ENCODE data around the gene SUN1. TPM values are rescaled to one million over a fixed set of nuclear protein-coding genes. Genes with fewer than 3 reads are reported as not detected.

Gene SUN1
- total RNA-seq, 4 donors from 2014 or later, result 78.0 to 113 (median 105) TPM

GRCh38 chr7:901388-902154 lies 69.3 kb downstream of the SUN1 start:
- peaks cover 0 to 9% (median 0%) of the 10 kb centered on the region in 4 donors for H3K27me3 ChIP-seq
- H3K4me1 ChIP-seq, result peaks cover 11 to 37% (median 13%) of the 10 kb centered on the region in 3 donors
- no peak overlapping the region for H3K4me3 ChIP-seq
- intact Hi-C loops (cut with DNase I), result no loop called here
- WGBS, 2 donors, result 0 to 27% methylated on average over 1 to 3 of the region's 24 CpGs
- peak overlapping the region in 1 of 4 donors; percentile 17 for H3K27ac ChIP-seq
- TF ChIP-seq POLR2A (IDR thresholded peaks at IDR 0.05), result no peak
- TF ChIP-seq CTCF (IDR thresholded peaks at IDR 0.05), result no peak
- H3K9me3 ChIP-seq, result no peaks in the 10 kb centered on the region
- H3K36me3 ChIP-seq, result peaks cover 5 to 29% (median 9%) of the 10 kb centered on the region in 3 donors
- no peak for DNase-seq

- TF ChIP-seq POLR2A (IDR thresholded peaks at IDR 0.05) (no peak), CTCF (IDR thresholded peaks at IDR 0.05) (no peak)
- WGBS, 2 donors, result 72 to 83% methylated on average over 7 to 19 of the region's 22 CpGs
- peaks cover 10 to 28% (median 11%) of the 10 kb centered on the region in 3 donors for H3K4me1 ChIP-seq
- H3K27ac ChIP-seq, result no peak overlapping the region
- no peak for DNase-seq
- peaks cover 0 to 9% (median 0%) of the 10 kb centered on the region in 4 donors for H3K27me3 ChIP-seq
- no peak overlapping the region for H3K4me3 ChIP-seq
- H3K9me3 ChIP-seq, result no peaks in the 10 kb centered on the region
- intact Hi-C loops (cut with DNase I), result no loop called here
- H3K36me3 ChIP-seq, result peaks cover 0 to 15% (median 0%) of the 10 kb centered on the region in 3 donors
Observed at GRCh38 chr7:902996-903395, 70.7 kb downstream of the SUN1 start.

GRCh38 chr7:903921-904755 lies 71.9 kb downstream of the SUN1 start:
- H3K4me3 ChIP-seq, result no peak overlapping the region
- TF ChIP-seq CTCF (IDR thresholded peaks at IDR 0.05) (no peak), POLR2A (IDR thresholded peaks at IDR 0.05) (no peak)

GRCh38 chr7:904847-905246 lies 72.6 kb downstream of the SUN1 start:
- Histone ChIP-seq H3K4me1 (peaks cover 10 to 34% (median 14%) of the 10 kb centered on the region in 3 donors), H3K36me3 (no peaks in the 10 kb centered on the region), H3K27me3 (peaks cover 0 to 9% (median 0%) of the 10 kb centered on the region in 4 donors), H3K9me3 (no peaks in the 10 kb centered on the region), H3K27ac (no peak overlapping the region), H3K4me3 (no peak overlapping the region)
- TF ChIP-seq POLR2A (IDR thresholded peaks at IDR 0.05) (no peak), CTCF (IDR thresholded peaks at IDR 0.05) (no peak)
- intact Hi-C loops (cut with DNase I), result no loop called here
- WGBS, 2 donors, result 73 to 90% methylated on average over 3 to 12 of the region's 20 CpGs
- no peak for DNase-seq

More at GRCh38 chr7:903921-904755, 71.9 kb downstream of the SUN1 start:
- Histone ChIP-seq H3K9me3 (no peaks in the 10 kb centered on the region), H3K27me3 (peaks cover 0 to 9% (median 0%) of the 10 kb centered on the region in 4 donors), H3K27ac (no peak overlapping the region), H3K36me3 (peaks cover 0 to 3% (median 0%) of the 10 kb centered on the region in 3 donors), H3K4me1 (peaks cover 10 to 27% (median 11%) of the 10 kb centered on the region in 3 donors)
- no peak for DNase-seq
- intact Hi-C loops (cut with DNase I), result no loop called here
- WGBS, 2 donors, result 81 to 98% methylated on average over 9 to 13 of the region's 37 CpGs

- H3K4me1 ChIP-seq, result peaks cover 0 to 24% (median 5%) of the 10 kb centered on the region in 3 donors
- WGBS, 2 donors, result 74 to 78% methylated on average over 5 to 10 of the region's 10 CpGs
- H3K27me3 ChIP-seq, result peaks cover 0 to 9% (median 0%) of the 10 kb centered on the region in 4 donors
- H3K36me3 ChIP-seq, result no peaks in the 10 kb centered on the region
- H3K4me3 ChIP-seq, result no peak overlapping the region
- no peak overlapping the region for H3K27ac ChIP-seq
- intact Hi-C loops (cut with DNase I), result no loop called here
- TF ChIP-seq CTCF (IDR thresholded peaks at IDR 0.05) (no peak), POLR2A (IDR thresholded peaks at IDR 0.05) (no peak)
- no peaks in the 10 kb centered on the region for H3K9me3 ChIP-seq
- no peak for DNase-seq
Observed at GRCh38 chr7:906776-907157, 74.5 kb downstream of the SUN1 start.
